Vagina (tissue), 2 donors: ENCODE data around the gene DAB2IP.

ENCODE experiments used
- POLR2A ChIP-seq, 2 donors: fragments of 450-650 bp; IDR thresholded peaks; one replicate each; pipeline ENCODE4 v1.6.1; 2017; ENCODE audit warnings: antibody characterized with exemption in 2 of 2, mild to moderate bottlenecking in 2 of 2, moderate library complexity in 2 of 2
- TF ChIP-seq, protein P1 (sequence below), 3 experiments: fragments of 450-650 bp in 2 of 3; fragments of 200-600 bp in 1 of 3; sonication (generic) in 1 of 3; IDR thresholded peaks; one replicate each; pipeline ENCODE4 v1.5.1; 2017 to 2019; ENCODE audit warnings: antibody characterized with exemption in 3 of 3, mild to moderate bottlenecking in 2 of 3, moderate library complexity in 2 of 3

DNA sequence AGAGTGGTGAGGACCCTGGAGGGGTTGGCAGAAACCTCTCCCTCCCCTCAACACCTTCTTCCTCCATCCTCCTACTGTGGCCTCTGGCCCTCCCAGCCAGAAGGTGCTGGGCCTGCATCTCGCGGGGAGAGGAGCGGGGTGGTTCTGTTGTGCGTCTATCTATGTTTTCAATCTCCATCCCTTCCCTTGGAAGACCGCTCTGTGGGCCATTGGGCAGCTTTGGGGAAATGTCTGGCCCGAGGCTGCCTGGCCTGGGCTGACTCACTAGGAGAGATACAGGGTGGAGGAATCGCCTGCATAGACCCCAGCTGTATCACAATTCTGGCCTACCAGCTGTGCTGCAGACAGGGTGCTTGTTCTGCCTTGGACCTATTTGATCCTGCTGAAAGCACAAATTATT is 48.4 kb upstream of the DAB2IP start:
- TF ChIP-seq, protein P1, sequence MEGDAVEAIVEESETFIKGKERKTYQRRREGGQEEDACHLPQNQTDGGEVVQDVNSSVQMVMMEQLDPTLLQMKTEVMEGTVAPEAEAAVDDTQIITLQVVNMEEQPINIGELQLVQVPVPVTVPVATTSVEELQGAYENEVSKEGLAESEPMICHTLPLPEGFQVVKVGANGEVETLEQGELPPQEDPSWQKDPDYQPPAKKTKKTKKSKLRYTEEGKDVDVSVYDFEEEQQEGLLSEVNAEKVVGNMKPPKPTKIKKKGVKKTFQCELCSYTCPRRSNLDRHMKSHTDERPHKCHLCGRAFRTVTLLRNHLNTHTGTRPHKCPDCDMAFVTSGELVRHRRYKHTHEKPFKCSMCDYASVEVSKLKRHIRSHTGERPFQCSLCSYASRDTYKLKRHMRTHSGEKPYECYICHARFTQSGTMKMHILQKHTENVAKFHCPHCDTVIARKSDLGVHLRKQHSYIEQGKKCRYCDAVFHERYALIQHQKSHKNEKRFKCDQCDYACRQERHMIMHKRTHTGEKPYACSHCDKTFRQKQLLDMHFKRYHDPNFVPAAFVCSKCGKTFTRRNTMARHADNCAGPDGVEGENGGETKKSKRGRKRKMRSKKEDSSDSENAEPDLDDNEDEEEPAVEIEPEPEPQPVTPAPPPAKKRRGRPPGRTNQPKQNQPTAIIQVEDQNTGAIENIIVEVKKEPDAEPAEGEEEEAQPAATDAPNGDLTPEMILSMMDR (IDR thresholded peaks at IDR 0.05) = no peak
- TF ChIP-seq POLR2A (IDR thresholded peaks at IDR 0.05) = no peak
